ENCODE measurements around the gene PRSS1.

- TF ChIP-seq POLR2A (IDR thresholded peaks at IDR 0.05) (no peak), CTCF (IDR thresholded peaks at IDR 0.05) (no peak)
Observed at GRCh38 chr7:142739923-142740492, 9.3 kb upstream of the PRSS1 start.
